ENCODE measurements around the gene UBXN11.

- TF ChIP-seq, protein P1, sequence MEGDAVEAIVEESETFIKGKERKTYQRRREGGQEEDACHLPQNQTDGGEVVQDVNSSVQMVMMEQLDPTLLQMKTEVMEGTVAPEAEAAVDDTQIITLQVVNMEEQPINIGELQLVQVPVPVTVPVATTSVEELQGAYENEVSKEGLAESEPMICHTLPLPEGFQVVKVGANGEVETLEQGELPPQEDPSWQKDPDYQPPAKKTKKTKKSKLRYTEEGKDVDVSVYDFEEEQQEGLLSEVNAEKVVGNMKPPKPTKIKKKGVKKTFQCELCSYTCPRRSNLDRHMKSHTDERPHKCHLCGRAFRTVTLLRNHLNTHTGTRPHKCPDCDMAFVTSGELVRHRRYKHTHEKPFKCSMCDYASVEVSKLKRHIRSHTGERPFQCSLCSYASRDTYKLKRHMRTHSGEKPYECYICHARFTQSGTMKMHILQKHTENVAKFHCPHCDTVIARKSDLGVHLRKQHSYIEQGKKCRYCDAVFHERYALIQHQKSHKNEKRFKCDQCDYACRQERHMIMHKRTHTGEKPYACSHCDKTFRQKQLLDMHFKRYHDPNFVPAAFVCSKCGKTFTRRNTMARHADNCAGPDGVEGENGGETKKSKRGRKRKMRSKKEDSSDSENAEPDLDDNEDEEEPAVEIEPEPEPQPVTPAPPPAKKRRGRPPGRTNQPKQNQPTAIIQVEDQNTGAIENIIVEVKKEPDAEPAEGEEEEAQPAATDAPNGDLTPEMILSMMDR (IDR thresholded peaks at IDR 0.05) = no peak
- no peak for TF ChIP-seq POLR2A (IDR thresholded peaks at IDR 0.05)
- TF ChIP-seq EP300 (IDR thresholded peaks at IDR 0.05) = no peak
These were observed 45.3 kb upstream of the UBXN11 start for GRCh38 chr1:26351590-26352337.

Measured in gastroesophageal sphincter (tissue), 3 donors.